Activated CD8-positive, alpha-beta memory T cell treated with anti-CD3 and anti-CD28 coated beads for 24 hours (primary cell): Measurements from ENCODE around the gene GNB1L.
"Not testable (repeated sequence)": the region's sequence is repeated elsewhere in the genome, so short reads cannot be mapped to it uniquely, and the experiment has no call there.

Experiments
- DNase-seq: peaks from one replicate; pipeline ENCODE4 v3.0.0-alpha.2; 2020

The GNB1L gene

GRCh38 chr22:19791894-19792293 is 62.8 kb downstream of the GNB1L start:
- no peak for DNase-seq

- DNase-seq, result no peak
Measured at GRCh38 chr22:19791243-19791642, 63.4 kb downstream of the GNB1L start.

- DNase-seq, result no peak
Measured at GRCh38 chr22:19789828-19790227, 64.8 kb downstream of the GNB1L start.

GRCh38 chr22:19789406-19789805 is 65.3 kb downstream of the GNB1L start:
- DNase-seq, result no peak

- DNase-seq, result no peak
Measured at GRCh38 chr22:19788661-19789225, 65.9 kb downstream of the GNB1L start.

GRCh38 chr22:19787849-19788141 is 66.9 kb downstream of the GNB1L start:
- DNase-seq, result no peak

- DNase-seq, result no peak
Measured at GRCh38 chr22:19786959-19787848, 67.5 kb downstream of the GNB1L start.

- DNase-seq, result no peak
Measured at GRCh38 chr22:19786264-19786585, 68.4 kb downstream of the GNB1L start.

GRCh38 chr22:19785461-19786263 is 69.0 kb downstream of the GNB1L start:
- no peak for DNase-seq

GRCh38 chr22:19784384-19785175 is 70.1 kb downstream of the GNB1L start:
- DNase-seq, result no peak

- no peak for DNase-seq
Measured at GRCh38 chr22:19783586-19784383, 70.9 kb downstream of the GNB1L start.

GRCh38 chr22:19782533-19782932 is 72.1 kb downstream of the GNB1L start:
- DNase-seq, result no peak

- no peak for DNase-seq
Measured at GRCh38 chr22:19779685-19780268, 74.9 kb downstream of the GNB1L start.

GRCh38 chr22:19779011-19779421 is 75.7 kb downstream of the GNB1L start:
- no peak for DNase-seq

- not testable (repeated sequence) for DNase-seq
Measured at GRCh38 chr22:19777192-19777591, 77.5 kb downstream of the GNB1L start.

GRCh38 chr22:19776433-19777031 is 78.1 kb downstream of the GNB1L start:
- DNase-seq, result no peak

- no peak for DNase-seq
Measured at GRCh38 chr22:19775496-19776325, 79.0 kb downstream of the GNB1L start.

GRCh38 chr22:19774628-19775027 is 80.0 kb downstream of the GNB1L start:
- DNase-seq, result no peak

- DNase-seq, result no peak
Measured at GRCh38 chr22:19773470-19774040, 81.1 kb downstream of the GNB1L start.
